Heart left ventricle (tissue), 13 donors: ENCODE results near the gene RSPRY1.

ENCODE experiments used
- POLR2A ChIP-seq, 2 donors: fragments of 450-650 bp; IDR thresholded peaks; one replicate each; pipeline ENCODE4 v1.6.1; 2017; ENCODE audit warnings: antibody characterized with exemption in 2 of 2, mild to moderate bottlenecking in 2 of 2, moderate library complexity in 2 of 2
- TF ChIP-seq, protein P1 (sequence below), 12 donors: fragments of 200-600 bp; sonication (generic) in 4 of 12; IDR thresholded peaks; one replicate each; pipeline versions ENCODE4 v1.5.0 to v1.8.0; 2018 to 2022; ENCODE audit warnings: antibody characterized with exemption in 12 of 12, mild to moderate bottlenecking in 5 of 12
- donor health status: ischemic (EF 13 %, LVEDD 7.1; RV severe dilation, severe dysfunction).
- donor health status: DM: no; HTN: yes; CAD: no.
- donor health status: DM: no; HTN: no; CAD: no.
- donor health status: ischemic (EF 25% LVEDD 6.9; RV normal size, moderate dysfunction).
- donor health status: ischemic (EF 25% LVEDD 5.7; RV mildly dilated, moderate dysfunction).
- donor health status: ischemic (EF 35%, LVEDD 5.7; RV mildly dilated, moderate dysfunction).
- donor health status: nonischemic (EF 11% LVEDD 7.7; RV severe dilation, severe dysfunction).
- donor health status: DM: yes; HTN: yes; CAD: no.
- donor health status: PGD.
- donor health status: ischemic (EF 29% LVEDD 5.4; RV normal size, mild dysfunction).
- donor health status: nonischemic (EF 23%, LVEDD 6.1; RV moderate dilation, normal function).

DNA sequence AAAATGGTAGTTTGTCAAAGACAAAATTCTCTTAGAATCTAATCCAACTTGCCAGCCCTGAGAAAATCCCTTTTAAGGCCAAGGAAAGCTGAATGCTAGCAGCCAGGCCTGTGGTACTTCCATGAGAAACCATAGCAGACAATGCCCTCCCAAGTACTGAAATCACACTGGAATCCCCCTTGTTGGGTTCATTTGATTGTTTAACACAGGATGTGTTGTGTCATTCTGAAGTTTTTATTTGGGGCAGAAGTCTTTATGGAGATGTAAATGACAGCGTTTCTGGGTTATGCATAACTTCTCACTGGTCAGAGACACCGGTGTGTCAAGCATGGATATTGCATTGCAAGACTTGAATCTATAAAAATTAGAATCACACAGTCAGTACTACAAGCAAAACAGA lies 53.0 kb downstream of the RSPRY1 start:
- TF ChIP-seq, protein P1, sequence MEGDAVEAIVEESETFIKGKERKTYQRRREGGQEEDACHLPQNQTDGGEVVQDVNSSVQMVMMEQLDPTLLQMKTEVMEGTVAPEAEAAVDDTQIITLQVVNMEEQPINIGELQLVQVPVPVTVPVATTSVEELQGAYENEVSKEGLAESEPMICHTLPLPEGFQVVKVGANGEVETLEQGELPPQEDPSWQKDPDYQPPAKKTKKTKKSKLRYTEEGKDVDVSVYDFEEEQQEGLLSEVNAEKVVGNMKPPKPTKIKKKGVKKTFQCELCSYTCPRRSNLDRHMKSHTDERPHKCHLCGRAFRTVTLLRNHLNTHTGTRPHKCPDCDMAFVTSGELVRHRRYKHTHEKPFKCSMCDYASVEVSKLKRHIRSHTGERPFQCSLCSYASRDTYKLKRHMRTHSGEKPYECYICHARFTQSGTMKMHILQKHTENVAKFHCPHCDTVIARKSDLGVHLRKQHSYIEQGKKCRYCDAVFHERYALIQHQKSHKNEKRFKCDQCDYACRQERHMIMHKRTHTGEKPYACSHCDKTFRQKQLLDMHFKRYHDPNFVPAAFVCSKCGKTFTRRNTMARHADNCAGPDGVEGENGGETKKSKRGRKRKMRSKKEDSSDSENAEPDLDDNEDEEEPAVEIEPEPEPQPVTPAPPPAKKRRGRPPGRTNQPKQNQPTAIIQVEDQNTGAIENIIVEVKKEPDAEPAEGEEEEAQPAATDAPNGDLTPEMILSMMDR (IDR thresholded peaks at IDR 0.05): no peak
- no peak for TF ChIP-seq POLR2A (IDR thresholded peaks at IDR 0.05)
